Trophoblast cell (in vitro differentiated cells and primary cell): ENCODE measurements around the gene EEIG1.
A peak's percentile ranks its signal among the peaks of the same experiment; 100 is the strongest.
"Not testable (repeated sequence)": the region's sequence is repeated elsewhere in the genome, so short reads cannot be mapped to it uniquely, and the experiment has no call there.

ENCODE experiments used
- DNase-seq, 2 donors: peaks; one replicate each; pipeline ENCODE4 v3.0.0-alpha.2; 2016
- H2AFZ ChIP-seq: 2 replicates; pipeline ENCODE4 v1.6.1; 2013; ENCODE audit warnings: low read length, moderate library complexity, mild to moderate bottlenecking; ENCODE audit not compliant: insufficient read depth, poor library complexity
- H2AK5ac ChIP-seq: 2 replicates; pipeline ENCODE4 v1.6.1; 2013; ENCODE audit warnings: mild to moderate bottlenecking, low read length
- H2BK120ac ChIP-seq: 2 replicates; pipeline ENCODE4 v1.6.1; 2013; ENCODE audit warnings: low read length, mild to moderate bottlenecking, moderate library complexity; ENCODE audit not compliant: insufficient read depth, poor library complexity
- H2BK12ac ChIP-seq: 2 replicates; pipeline ENCODE4 v1.6.1; 2013; ENCODE audit warnings: mild to moderate bottlenecking, low read length, moderate library complexity
- H2BK5ac ChIP-seq: 2 replicates; pipeline ENCODE4 v1.6.1; 2013; ENCODE audit warnings: low read length, low read depth, moderate library complexity, mild to moderate bottlenecking; ENCODE audit not compliant: poor library complexity
- H3K14ac ChIP-seq: 2 replicates; pipeline ENCODE4 v1.6.1; 2013; ENCODE audit warnings: mild to moderate bottlenecking, low read length
- H3K18ac ChIP-seq: 2 replicates; pipeline ENCODE4 v1.6.1; 2013; ENCODE audit warnings: mild to moderate bottlenecking, low read length
- H3K23ac ChIP-seq: 2 replicates; pipeline ENCODE4 v1.6.1; 2013; ENCODE audit warnings: low read length
- H3K27ac ChIP-seq: 2 replicates; pipeline ENCODE4 v1.5.1; 2013; ENCODE audit warnings: low read depth, mild to moderate bottlenecking, inconsistent platforms, low read length, moderate library complexity
- H3K27me3 ChIP-seq: 2 replicates; pipeline ENCODE4 v1.6.1; 2013; ENCODE audit warnings: inconsistent platforms, mild to moderate bottlenecking, low read length, moderate library complexity; ENCODE audit not compliant: insufficient read depth
- H3K36me3 ChIP-seq, 2 experiments: 1 replicate in 1 of 2; 2 replicates in 1 of 2; pipeline ENCODE4 v1.6.1; 2013; ENCODE audit warnings: low read length in 2 of 2, mild to moderate bottlenecking in 2 of 2, moderate library complexity in 1 of 2; ENCODE audit not compliant: insufficient read depth in 2 of 2, control insufficient read depth in 1 of 2
- H3K4ac ChIP-seq: 2 replicates; pipeline ENCODE4 v1.6.1; 2013; ENCODE audit warnings: low read depth, mild to moderate bottlenecking, low read length, moderate library complexity
- H3K4me1 ChIP-seq, 2 experiments: 1 replicate in 1 of 2; 2 replicates in 1 of 2; pipeline ENCODE4 v1.6.1; 2013; ENCODE audit warnings: low read length in 2 of 2, mild to moderate bottlenecking in 2 of 2, moderate library complexity in 1 of 2; ENCODE audit not compliant: insufficient read depth in 2 of 2, control insufficient read depth in 1 of 2
- H3K4me2 ChIP-seq: 2 replicates; pipeline ENCODE4 v1.6.1; 2013; ENCODE audit warnings: inconsistent platforms, mild to moderate bottlenecking, low read length, moderate library complexity
- H3K4me3 ChIP-seq: 2 replicates; pipeline ENCODE4 v1.5.1; 2013; ENCODE audit warnings: mild to moderate bottlenecking, low read depth, low read length, inconsistent platforms
- H3K79me1 ChIP-seq: one replicate; pipeline ENCODE4 v1.6.1; 2013; ENCODE audit warnings: low read length
- H3K79me2 ChIP-seq: 2 replicates; pipeline ENCODE4 v1.6.1; 2013; ENCODE audit warnings: low read length, mild to moderate bottlenecking; ENCODE audit not compliant: control insufficient read depth, insufficient read depth, poor library complexity
- H3K9ac ChIP-seq: 2 replicates; pipeline ENCODE4 v1.6.1; 2013; ENCODE audit warnings: mild to moderate bottlenecking, low read length
- H3K9me3 ChIP-seq: 2 replicates; pipeline ENCODE4 v1.6.1; 2013; ENCODE audit warnings: low read depth, mild to moderate bottlenecking, control low read depth, inconsistent platforms, low read length; ENCODE audit not compliant: insufficient read depth
- H4K12ac ChIP-seq: 2 replicates; pipeline ENCODE4 v1.6.1; 2013; ENCODE audit warnings: low read depth, mild to moderate bottlenecking, low read length, moderate library complexity
- H4K8ac ChIP-seq: 2 replicates; pipeline ENCODE4 v1.6.1; 2013; ENCODE audit warnings: low read depth, mild to moderate bottlenecking, low read length, moderate library complexity
- H4K91ac ChIP-seq: one replicate; pipeline ENCODE4 v1.6.1; 2013; ENCODE audit warnings: low read depth, mild to moderate bottlenecking, low read length, moderate library complexity
- WGBS: extraction: QIAGEN DNeasy Blood & Tissue Kit; methylation state at CpG from one replicate; pipeline ENCODE4 v1.1.7; 2013; ENCODE audit warnings: missing lambda C conversion rate; ENCODE audit not compliant: insufficient read length, insufficient coverage; ENCODE audit errors: extremely low coverage; 5-methylcytosine and 5-hydroxymethylcytosine counted together

Gene EEIG1

DNA sequence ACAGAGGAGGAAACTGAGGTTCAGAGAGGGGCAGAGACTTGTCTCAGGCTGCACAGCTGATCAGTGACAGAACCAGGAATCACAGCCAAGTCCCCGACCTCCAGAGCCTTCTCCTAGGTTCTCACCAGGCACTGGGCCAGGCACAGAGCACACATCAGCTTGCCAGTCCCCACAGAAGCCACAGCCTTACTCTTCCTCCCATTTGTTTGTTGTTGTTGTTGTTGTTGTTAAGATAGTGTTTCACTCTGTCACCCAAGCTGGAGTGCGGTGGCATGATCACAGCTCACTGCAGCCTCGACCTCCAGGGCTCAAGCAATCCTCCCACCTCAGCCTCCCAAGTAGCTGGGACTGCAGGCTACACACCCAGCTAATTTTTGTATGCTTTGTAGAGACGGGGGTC, 44.9 kb upstream of the EEIG1 start:
- no CpG with 5 or more reads among the region's 4 CpGs for WGBS
- no peak overlapping the region for H2BK120ac ChIP-seq
- H4K12ac ChIP-seq = no peak overlapping the region
- no peak overlapping the region for H3K18ac ChIP-seq
- no peak overlapping the region for H3K9ac ChIP-seq
- H3K27ac ChIP-seq = no peak overlapping the region
- H2BK5ac ChIP-seq = no peak overlapping the region
- peaks cover 1% of the 10 kb centered on the region for H3K9me3 ChIP-seq
- no peak overlapping the region for H3K23ac ChIP-seq
- DNase-seq = no peak
- H3K4me2 ChIP-seq = no peak overlapping the region
- no peak overlapping the region for H3K4me3 ChIP-seq
- no peak overlapping the region for H2AFZ ChIP-seq
- H3K79me1 ChIP-seq = no peaks in the 10 kb centered on the region
- no peaks in the 10 kb centered on the region for H3K36me3 ChIP-seq
- no peak overlapping the region for H3K14ac ChIP-seq
- H2BK12ac ChIP-seq = peak overlapping the region; percentile 0
- no peak overlapping the region for H3K4ac ChIP-seq
- H2AK5ac ChIP-seq = peak overlapping the region; percentile 11
- H3K79me2 ChIP-seq = no peaks in the 10 kb centered on the region
- no peak overlapping the region for H4K8ac ChIP-seq
- no peak overlapping the region for H4K91ac ChIP-seq
- H3K4me1 ChIP-seq = peaks cover 4% of the 10 kb centered on the region in 2 experiments
- H3K27me3 ChIP-seq = no peaks in the 10 kb centered on the region

DNA sequence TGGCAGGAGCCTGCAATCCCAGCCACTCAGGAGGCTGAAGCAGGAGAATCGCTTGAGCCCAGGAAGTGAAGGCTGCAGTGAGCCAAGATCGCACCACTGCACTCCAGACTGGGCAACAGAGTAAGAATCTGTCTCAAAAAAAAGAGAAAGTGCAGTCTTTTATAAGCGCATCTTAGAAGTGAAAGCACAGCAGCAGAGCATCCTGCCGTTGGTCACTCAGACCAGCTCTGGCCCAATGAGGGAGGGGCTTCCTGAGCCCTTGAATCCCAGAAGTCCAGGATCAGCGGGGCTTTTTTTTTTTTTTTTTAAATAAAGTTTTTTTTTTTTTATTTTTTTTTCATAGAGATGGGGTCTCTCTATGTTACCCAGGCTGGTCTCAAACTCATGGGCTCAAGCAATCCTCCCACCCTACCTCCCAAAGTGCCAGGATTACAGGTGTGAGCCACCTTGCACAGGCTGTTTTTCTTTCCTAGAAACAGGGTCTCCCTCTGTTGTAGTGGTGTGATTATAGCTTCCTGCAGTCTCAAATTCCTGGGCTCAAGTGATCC, 44.0 kb upstream of the EEIG1 start:
- Histone ChIP-seq H3K27ac (no peak overlapping the region), H3K4me1 (peaks cover 4% of the 10 kb centered on the region in 2 experiments), H3K4me3 (no peak overlapping the region), H3K79me1 (no peaks in the 10 kb centered on the region), H3K36me3 (no peaks in the 10 kb centered on the region), H2BK12ac (no peak overlapping the region), H3K4me2 (no peak overlapping the region), H2AK5ac (no peak overlapping the region), H3K14ac (no peak overlapping the region), H4K12ac (no peak overlapping the region), H3K9ac (no peak overlapping the region), H2BK5ac (no peak overlapping the region), H4K91ac (no peak overlapping the region), H3K18ac (no peak overlapping the region), H3K27me3 (no peaks in the 10 kb centered on the region), H3K9me3 (peaks cover 1% of the 10 kb centered on the region), H2BK120ac (no peak overlapping the region), H3K4ac (no peak overlapping the region), H3K23ac (no peak overlapping the region), H3K79me2 (no peaks in the 10 kb centered on the region), H4K8ac (no peak overlapping the region), H2AFZ (no peak overlapping the region)
- DNase-seq = no peak
- WGBS = no CpG with 5 or more reads among the region's 5 CpGs

DNA sequence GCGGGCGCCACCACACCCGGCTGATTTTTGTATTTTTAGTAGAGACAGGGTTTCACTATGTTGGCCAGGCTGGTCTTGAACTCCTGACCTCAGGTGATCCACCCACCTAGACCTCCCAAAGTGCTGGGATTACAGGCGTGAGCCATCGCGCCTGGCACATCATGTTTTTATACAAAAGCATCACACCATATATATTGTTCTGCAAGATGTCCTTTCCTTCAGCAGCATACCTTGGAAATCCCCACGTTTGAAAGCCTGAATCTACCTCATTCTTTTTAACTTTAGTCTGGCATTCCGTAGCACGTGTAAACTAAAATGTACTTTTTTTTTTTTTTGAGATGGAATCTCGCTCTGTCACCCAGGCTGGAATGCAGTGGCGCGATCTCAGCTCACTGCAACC, 42.9 kb upstream of the EEIG1 start:
- not testable (repeated sequence) for H3K4me3 ChIP-seq, H3K36me3 ChIP-seq, H3K79me1 ChIP-seq, H3K9ac ChIP-seq, H2BK12ac ChIP-seq, H3K27ac ChIP-seq, H4K8ac ChIP-seq, H3K23ac ChIP-seq, H4K12ac ChIP-seq, H2AK5ac ChIP-seq, H3K4ac ChIP-seq, H3K14ac ChIP-seq, H3K79me2 ChIP-seq, H3K18ac ChIP-seq, H3K9me3 ChIP-seq, H2BK120ac ChIP-seq, H3K4me2 ChIP-seq, H2AFZ ChIP-seq, H4K91ac ChIP-seq, H3K4me1 ChIP-seq, H3K27me3 ChIP-seq, H2BK5ac ChIP-seq
- DNase-seq = peak in 1 of 2 donors; percentile 83
- WGBS = no CpG with 5 or more reads among the region's 12 CpGs

DNA sequence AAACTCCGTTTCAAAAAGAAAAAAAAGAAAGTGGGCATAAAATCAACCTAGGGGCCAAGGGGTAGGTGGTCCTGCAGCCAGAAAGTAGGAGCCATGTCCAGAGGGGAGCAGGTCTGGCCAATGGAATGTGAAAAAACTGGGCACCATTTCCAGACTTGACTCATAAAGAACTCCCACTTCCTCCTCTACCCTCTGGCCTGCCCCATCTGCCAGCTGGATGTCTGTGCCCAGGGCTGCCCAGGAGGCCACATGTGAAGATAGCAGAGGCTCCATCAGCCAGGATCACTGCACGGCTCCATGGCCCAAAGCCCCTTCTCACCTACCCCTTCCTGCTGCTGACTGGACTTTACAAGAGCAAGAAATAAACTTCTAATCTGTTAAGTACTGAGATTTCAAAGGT, 42.1 kb upstream of the EEIG1 start:
- Histone ChIP-seq H3K14ac (no peak overlapping the region), H3K4ac (no peak overlapping the region), H4K91ac (no peak overlapping the region), H3K79me2 (no peaks in the 10 kb centered on the region), H3K9ac (no peak overlapping the region), H3K4me3 (no peak overlapping the region), H3K9me3 (peaks cover 1% of the 10 kb centered on the region), H2BK120ac (no peak overlapping the region), H3K4me2 (no peak overlapping the region), H2AK5ac (no peak overlapping the region), H3K27ac (no peak overlapping the region), H3K4me1 (peaks cover 4% of the 10 kb centered on the region in 2 experiments), H2AFZ (no peak overlapping the region), H2BK12ac (no peak overlapping the region), H3K27me3 (no peaks in the 10 kb centered on the region), H3K79me1 (no peaks in the 10 kb centered on the region), H3K18ac (no peak overlapping the region), H4K12ac (no peak overlapping the region), H4K8ac (no peak overlapping the region), H2BK5ac (no peak overlapping the region), H3K23ac (no peak overlapping the region), H3K36me3 (no peaks in the 10 kb centered on the region)
- DNase-seq = peak in 1 of 2 donors; percentile 9
- no CpG with 5 or more reads among the region's 2 CpGs for WGBS
